Fibroblast of skin of back (primary cell): ENCODE results near the gene ASMTL.
"Not testable (repeated sequence)": the region's sequence is repeated elsewhere in the genome, so short reads cannot be mapped to it uniquely, and the experiment has no call there.

ENCODE experiments used
- DNase-seq: peaks from one replicate; pipeline ENCODE4 v3.0.0-alpha.2; 2013

The ASMTL gene

DNA sequence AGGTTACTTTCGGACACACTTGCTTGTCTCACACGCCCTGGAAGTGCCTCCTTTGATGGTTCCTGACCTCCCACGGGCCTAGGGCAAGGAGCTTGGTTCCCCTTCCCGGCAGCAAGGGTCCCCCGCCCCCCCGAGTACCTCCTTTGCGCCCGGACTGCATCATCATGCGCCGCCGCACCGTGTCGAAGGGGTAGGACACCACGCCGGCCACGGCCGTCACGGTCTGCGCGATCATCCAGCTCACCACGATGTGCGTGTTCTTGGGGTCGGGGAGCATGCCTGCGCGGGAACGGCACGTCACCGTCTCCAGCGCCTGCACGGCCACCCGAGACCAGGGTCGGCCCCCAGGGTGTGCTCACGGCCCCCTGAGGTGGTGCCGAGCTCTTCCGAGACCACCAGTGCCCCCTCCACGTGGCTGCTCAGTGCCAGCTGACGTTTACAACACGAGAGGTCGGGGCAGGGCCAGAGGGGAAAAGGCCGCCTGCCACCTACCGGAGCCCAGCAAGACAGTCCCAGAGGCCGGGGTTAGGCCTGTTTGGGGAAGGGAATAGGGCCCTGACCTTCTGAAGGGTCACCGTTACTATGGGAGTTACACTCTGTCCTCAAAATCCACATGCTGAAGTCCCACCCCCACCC lies 65.5 kb downstream of the ASMTL start:
- DNase-seq = no peak

GRCh38 chrX:1386338-1387127 lies 66.2 kb downstream of the ASMTL start:
- no peak for DNase-seq

DNA sequence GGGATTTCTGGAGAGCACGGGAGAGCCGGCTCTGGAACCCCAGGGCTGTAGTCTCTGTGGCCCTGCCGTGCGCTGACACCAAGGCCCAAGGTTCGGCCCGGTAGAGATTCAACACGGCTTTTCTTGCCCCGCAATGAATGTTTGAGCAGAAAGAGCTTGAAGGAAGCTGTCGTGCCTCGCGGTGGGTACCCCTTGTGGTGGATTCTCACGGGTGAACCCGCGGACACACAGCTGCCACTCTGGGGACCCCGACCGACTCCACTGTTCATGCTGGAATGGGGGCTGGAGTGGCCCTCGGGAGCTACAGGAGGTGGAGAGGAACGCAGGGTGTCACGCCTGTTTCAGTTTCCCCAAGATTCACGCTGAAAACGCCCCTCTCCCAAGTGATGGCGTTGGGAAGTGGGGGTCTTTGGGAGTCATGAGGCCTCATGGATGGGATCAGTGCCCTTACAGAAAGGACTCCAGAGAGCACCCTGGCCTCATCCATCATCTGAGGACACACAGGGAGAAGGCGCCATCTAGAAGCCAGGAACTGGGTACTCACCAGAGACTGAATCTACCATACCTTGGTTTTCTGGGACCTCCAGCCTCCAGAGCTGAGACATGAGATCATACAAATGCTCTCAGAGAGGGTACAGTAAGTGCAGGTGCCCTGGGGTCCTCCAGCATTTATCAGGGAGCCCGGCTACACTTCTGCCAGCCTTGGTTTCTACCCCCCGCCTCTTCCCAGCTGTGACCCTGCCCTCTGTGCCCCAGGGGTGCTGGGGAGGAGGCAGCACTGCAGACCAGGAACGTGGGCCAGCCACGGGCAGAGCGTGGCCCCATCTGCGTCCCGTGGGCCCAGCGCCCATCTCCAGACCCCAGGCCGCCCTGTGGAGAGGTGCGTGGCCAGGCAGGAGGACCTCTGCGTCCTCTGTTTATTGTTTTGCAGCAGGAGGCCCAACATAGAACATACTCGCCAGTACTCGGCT lies 67.2 kb downstream of the ASMTL start:
- no peak for DNase-seq

- DNase-seq = no peak
Measured at GRCh38 chrX:1384658-1385252, 68.0 kb downstream of the ASMTL start.

- no peak for DNase-seq
Measured at GRCh38 chrX:1380672-1381233, 72.0 kb downstream of the ASMTL start.

DNA sequence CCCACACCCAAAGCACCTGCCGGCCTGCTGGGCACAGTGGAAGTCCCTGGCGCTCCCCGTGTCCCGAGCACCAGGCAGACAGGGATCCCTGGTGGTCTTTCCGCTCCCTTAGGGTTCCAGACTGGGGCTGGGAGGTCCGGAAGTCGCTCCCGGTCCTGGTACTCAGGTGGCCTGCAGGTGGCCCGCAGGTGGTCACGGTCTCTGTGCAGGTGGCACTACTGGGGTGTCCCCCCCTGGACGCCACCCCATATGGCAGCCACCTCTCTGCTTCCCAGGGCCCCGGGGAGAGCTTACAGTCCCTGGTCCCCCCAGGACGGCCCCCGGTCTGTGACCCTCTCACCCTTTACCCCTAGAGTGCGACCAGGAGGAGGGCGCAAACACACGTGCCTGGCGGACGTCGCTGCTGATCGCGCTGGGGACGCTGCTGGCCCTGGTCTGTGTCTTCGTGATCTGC lies 74.4 kb downstream of the ASMTL start:
- no peak for DNase-seq

DNA sequence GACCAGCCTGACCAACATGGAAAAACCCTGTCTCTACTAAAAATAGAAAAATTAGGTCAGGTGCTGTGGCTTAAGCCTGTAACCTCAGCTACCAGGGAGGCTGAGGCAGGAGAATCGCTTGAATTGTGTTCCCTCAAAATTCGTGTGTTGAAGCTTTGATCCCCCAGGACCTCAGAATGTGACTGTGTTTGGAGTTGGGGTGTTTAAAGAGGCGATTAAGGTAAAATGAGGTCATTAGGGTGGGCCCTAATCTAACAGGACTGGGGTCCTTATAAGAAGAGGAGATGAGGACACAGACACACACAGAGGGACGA lies 84.4 kb downstream of the ASMTL start:
- no peak for DNase-seq

DNA sequence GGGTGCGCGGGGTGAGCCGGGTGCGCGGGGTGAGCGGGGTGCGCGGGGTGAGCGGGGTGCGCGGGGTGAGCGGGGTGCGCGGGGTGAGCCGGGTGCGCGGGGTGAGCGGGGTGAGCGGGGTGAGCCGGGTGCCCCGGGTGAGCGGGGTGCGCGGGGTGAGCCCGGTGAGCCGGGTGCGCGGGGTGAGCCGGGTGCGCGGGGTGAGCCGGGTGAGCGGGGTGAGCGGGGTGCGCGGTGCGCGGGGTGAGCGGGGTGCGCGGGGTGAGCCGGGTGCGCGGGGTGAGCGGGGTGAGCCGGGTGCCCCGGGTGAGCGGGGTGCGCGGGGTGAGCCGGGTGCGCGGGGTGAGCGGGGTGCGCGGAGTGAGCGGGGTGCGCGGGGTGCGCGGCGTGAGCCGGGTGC lies 86.3 kb downstream of the ASMTL start:
- DNase-seq = not testable (repeated sequence)

GRCh38 chrX:1361910-1362309 lies 90.8 kb downstream of the ASMTL start:
- no peak for DNase-seq

DNA sequence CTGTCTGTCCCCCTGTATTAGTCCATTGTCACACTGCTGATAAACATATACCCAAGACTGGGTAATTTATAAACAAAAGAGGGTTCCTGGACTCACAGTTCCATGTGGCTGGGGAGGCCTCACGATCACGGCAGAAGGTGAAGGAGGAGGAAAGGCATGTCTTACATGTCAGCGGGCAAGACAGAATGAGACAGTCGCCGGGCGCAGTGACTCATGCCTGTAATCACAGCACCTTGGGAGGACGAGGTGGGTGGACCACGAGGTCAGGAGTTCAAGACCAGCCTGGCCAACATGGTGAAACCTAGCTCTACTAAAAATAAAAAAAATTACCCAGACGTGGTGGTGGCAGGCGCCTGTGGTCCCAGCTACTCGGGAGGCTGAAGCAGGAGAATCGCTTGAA lies 91.4 kb downstream of the ASMTL start:
- DNase-seq = no peak

- no peak for DNase-seq
Measured at GRCh38 chrX:1360171-1360570, 92.5 kb downstream of the ASMTL start.

DNA sequence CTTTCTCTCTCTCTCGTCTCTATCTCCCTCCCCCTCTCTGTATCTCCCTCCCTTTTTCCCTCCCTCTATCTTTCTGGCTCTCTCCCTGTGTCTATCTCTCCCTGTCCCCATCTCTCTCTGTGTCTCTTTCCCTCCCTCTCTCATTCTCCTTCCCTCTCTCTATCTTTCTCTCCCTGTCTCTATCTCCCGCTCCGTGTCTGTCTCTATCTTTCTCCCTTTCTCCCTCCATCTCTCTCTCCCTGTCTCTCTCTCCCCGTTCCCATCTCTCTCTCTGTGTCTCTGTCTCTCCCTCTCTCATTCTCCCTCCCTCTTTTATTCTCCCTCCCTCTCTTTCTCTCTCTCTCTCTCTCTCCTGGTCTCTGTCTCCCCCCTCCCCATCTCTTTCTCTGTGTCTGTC lies 93.2 kb downstream of the ASMTL start:
- DNase-seq = no peak

- DNase-seq = no peak
Measured at GRCh38 chrX:1358793-1359476, 93.8 kb downstream of the ASMTL start.

DNA sequence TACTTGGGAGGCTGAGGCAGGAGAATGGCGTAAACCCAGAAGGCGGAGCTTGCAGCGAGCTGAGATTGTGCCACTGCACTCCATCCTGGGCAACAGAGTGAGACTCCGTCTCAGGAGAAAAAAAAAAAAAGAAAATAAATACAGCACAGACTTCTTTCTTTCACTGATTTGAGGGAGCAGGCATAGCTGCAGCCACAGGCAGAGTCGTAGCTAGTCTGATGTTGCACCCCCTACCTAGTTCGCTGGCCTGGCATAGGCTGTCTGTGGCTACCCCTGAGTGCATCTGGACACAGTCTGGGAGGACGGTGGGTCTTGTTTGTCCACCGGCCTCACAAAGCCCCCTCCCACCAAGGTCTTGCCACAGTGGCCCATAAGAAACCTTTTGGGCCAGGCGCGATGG lies 94.7 kb downstream of the ASMTL start:
- no peak for DNase-seq

- no peak for DNase-seq
Measured at GRCh38 chrX:1355131-1356046, 97.3 kb downstream of the ASMTL start.

DNA sequence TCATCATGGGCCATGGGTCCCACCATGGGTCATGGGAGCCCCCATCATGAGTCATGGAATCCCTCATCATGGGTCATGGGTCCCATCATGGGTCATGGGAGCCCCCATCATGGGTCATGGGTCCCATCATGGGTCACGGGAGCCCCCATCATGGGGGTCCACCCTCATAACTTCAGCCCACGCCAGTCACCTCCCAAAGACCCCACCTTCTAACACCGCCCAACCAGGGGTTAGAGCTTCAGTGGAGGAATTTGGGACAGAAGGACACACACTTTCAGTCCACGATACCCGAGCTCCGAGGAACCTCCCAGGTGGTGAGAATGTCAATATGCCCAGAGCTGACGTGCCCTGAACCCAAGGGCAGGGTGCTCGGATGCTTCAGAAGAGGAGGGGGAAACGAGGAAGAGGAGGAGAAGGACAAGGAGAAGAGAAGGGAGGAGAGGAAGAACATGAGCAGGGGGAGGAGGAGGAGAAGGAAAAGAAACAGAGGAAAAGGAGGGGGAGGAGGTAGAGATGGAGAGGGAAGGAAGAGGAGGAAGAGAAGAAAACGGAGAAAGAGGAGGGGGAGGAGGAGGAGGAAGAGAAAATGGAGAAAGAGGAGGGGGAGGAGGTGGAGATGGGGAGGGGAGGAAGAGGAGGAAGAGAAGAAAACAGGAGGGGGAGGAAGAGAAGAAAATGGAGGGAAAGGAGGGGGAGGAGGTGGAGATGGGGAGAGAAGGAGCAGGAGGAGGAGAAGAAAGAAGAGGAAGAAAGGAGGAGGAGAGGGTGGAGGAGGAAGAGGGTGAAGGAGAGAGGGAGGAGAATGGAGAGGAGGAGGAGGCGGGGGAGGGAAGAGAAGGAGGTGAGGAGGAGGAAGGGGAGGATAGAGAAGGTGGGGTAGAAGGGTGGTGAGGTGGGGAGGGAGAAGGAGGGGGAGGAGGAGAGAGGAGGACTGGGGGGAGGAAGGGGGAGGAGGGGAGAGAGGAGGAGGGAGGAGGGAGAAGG lies 98.4 kb downstream of the ASMTL start:
- no peak for DNase-seq
